GM12874 (cell line): Measurements from ENCODE around the gene SH3BP5.

Source experiments
- TF ChIP-seq, protein P1 (sequence below): IDR thresholded peaks from 2 replicates; pipeline ENCODE4 v1.5.1; 2011; ENCODE audit warnings: low read depth, mild to moderate bottlenecking, control low read depth, low read length, moderate library complexity; ENCODE audit not compliant: insufficient read depth

Gene SH3BP5

DNA sequence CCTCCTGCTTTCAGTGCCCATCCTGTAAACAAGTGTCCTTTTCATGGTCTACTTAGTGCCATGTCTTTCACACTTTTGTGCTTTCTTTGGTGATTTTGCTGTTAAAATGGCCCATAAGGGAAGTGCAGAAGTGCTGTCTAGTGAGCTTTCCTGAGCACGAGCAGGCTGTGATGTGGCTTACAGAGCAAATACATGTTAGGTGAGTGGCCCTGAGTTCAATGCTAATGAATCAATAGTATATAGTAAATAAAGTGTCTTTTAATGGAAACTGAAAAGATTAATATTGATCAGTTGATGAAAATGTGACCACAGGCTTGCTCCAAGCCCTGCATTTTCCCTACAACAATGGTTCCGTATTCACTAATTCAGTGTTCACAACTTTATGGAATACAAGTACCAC lies 5.7 kb downstream of the SH3BP5 start:
- TF ChIP-seq, protein P1, sequence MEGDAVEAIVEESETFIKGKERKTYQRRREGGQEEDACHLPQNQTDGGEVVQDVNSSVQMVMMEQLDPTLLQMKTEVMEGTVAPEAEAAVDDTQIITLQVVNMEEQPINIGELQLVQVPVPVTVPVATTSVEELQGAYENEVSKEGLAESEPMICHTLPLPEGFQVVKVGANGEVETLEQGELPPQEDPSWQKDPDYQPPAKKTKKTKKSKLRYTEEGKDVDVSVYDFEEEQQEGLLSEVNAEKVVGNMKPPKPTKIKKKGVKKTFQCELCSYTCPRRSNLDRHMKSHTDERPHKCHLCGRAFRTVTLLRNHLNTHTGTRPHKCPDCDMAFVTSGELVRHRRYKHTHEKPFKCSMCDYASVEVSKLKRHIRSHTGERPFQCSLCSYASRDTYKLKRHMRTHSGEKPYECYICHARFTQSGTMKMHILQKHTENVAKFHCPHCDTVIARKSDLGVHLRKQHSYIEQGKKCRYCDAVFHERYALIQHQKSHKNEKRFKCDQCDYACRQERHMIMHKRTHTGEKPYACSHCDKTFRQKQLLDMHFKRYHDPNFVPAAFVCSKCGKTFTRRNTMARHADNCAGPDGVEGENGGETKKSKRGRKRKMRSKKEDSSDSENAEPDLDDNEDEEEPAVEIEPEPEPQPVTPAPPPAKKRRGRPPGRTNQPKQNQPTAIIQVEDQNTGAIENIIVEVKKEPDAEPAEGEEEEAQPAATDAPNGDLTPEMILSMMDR, result no peak

DNA sequence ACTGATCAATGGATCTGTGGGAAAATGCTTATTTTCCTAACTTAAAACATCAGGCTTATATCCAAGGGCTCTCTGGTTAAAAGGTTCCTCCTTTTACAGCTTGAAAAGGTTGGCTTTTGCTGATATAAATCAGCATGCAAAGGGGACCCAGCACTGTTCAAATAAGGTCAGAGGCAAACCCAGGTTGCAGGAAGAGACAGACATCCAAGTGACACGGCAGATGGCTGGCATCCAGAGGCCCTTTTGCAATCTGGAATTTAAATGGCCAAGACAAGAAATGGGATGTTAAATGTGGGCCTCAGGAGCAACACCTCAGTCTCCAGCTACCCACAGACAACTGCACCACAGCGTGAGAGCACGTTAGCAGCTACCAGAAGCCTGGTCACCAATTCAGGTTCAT lies 6.3 kb downstream of the SH3BP5 start:
- TF ChIP-seq, protein P1, result no peak

DNA sequence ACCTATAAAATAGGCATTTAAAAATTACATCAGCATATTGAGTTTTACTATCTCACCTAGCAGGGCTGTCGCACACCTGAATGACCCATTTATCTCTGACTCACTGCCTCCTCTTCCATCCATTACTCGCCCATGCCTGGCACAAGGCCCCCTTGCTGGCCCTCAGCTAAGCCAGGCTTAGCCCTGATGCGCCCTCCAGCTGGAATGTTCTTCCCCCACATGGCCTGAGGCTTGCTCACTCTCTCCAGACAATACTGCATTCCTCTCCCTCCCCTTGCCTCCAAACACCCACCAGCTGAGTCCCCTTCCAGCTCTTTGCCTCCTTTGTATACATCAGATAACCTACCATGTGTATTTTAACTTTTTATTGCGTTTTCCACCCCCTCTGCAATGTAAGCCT lies 7.2 kb downstream of the SH3BP5 start:
- TF ChIP-seq, protein P1, result no peak

DNA sequence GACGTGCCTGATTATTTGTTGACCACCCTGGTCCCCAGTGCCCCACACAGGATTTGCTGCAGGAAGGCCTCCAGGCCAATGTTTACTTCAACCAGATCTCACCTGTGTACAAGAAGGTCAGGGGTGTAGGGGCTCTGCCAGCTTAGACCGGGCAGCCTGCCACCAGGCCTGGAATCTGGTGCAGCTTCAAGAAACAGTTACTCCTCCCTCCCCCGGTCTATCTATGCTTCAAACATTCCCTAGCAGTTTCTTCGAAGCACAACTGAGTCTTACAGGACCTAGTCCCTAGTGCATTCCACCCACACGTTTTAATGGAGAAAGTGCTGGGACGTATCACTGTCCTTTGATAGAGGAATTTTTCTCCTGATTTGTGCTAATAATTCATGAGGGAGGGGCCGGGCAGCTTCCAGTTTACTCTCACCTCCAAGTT lies 8.0 kb downstream of the SH3BP5 start:
- TF ChIP-seq, protein P1, result no peak

DNA sequence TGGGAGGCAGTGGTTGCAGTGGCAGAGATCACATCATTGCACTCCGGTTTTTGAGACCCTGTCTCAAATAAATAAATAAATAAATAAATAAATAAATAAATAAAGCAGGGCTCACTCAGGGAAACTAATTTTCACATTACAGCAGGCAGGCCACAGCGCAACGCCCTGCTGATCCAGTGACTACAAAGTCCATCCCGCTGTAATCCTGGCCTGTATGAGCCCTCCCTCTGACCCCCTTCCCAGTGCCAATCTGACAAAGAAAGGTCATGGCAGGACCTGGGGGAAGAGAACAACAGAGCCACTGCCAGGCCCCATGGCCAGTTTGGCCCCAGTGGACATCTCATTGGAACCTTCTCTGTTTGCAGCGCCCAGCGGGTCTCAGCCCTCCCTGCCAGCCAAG lies 9.3 kb downstream of the SH3BP5 start:
- TF ChIP-seq, protein P1, result no peak

DNA sequence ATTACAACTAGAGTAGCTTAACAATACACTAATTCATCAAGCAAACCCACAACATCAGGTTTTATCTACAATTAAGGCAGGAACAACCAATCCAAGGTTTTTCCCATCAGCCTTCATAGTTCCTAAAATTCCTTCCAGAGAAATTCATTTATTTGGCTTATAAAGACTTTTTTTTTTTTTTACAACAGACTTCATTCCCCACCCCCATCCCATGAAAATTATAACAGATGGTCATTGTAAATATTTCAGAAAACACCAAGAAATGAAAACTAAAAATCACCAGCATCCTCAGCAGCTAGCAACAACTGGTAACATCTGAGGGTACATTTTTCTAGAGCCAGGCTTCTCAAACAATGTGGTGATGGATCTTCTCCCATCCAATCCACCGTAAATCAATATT lies 11.0 kb downstream of the SH3BP5 start:
- TF ChIP-seq, protein P1, result no peak

DNA sequence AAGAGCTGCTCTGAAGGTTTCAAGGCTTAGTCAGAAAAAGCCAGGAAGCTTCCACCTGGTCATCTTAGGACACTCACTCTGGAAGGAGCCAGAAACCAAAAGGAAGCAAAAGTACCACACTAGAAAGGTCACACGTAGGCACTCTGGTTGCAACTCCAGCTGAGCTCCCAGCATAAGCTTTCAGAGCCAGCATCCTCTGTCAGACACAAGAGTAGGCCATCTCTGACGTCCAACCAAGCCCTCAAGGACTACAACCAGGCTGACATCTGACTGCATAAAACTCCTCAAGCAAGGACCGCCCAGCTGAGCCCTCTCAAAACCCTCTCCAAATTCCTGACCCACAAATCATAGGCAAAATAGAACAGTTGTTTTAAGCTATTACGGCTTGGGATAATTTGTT lies 12.8 kb downstream of the SH3BP5 start:
- TF ChIP-seq, protein P1, result no peak

DNA sequence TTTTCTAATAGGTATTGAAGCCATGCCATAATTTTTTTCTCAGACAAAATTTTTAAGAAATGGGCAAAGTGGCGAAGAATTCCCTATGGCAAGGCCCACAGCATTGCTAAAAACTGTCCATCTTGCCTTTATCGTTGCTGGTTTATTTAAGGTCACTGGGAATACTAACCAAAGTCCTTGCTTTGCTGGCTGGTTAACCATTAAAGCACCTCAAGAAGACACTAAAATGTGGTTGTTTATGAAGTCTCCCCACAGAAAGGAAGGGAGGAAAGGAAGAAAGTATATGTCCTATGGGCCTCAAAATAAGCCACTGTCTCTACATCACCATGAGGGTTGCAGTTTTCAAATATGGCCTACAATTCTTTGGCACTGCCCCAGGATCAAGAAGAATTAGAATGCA lies 13.2 kb downstream of the SH3BP5 start:
- TF ChIP-seq, protein P1, result no peak
